Stimulated activated CD8-positive, alpha-beta memory T cell treated with anti-CD3 and anti-CD28 coated beads, Interleukin-12 subunit alpha, Interleukin-12 subunit beta, amount 100 ng/mL, for 24 hours (primary cell): ENCODE measurements around the gene CFAP161.

Source experiments
- DNase-seq: peaks from one replicate; pipeline ENCODE4 v3.0.0-alpha.2; 2020; ENCODE audit errors: extremely low read depth

Gene CFAP161, protein sequence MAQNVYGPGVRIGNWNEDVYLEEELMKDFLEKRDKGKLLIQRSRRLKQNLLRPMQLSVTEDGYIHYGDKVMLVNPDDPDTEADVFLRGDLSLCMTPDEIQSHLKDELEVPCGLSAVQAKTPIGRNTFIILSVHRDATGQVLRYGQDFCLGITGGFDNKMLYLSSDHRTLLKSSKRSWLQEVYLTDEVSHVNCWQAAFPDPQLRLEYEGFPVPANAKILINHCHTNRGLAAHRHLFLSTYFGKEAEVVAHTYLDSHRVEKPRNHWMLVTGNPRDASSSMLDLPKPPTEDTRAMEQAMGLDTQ

DNA sequence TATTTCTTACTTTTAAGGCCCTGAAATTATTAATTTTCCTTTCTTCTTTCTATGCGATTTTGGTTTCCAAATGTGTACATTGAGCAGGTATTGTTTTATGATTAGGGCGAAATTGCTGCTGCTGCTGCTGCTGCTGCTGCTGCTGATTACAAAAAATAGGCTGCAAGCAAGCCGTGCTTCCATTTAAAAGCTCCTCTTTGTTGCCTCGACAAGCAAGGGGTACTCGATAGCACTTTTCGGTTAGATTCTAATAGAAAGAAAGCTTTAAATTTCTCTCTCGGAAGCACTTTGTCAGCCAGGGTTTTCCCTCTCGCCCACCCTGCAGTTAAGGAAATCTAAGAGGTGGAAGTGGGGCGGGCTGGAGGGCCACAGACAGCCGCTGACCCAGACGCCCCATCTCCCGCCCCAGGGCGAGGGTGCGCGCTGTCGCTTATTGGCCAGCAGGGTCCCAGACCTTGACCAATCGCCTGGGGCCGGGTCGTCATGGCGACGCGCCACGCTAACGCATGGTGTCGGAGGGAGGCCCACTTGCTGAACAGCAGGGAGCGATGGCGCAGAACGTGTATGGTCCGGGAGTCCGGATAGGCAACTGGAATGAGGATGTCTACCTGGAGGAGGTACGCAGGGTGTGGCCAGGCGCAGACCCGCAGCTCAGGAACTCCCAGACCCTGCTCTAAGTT is at the start of gene CFAP161:
Gene CFAP161, plus strand, starts transcription at position 489 of the 680 bp plus-strand sequence. Its CDS starts 60 bp downstream, at position 549.
- no peak for DNase-seq

- DNase-seq = no peak
These were observed 49.4 kb upstream of the CFAP161 start for GRCh38 chr15:81084716-81085115.

- no peak for DNase-seq
These were observed 48.9 kb upstream of the CFAP161 start for GRCh38 chr15:81085213-81085612.

DNA sequence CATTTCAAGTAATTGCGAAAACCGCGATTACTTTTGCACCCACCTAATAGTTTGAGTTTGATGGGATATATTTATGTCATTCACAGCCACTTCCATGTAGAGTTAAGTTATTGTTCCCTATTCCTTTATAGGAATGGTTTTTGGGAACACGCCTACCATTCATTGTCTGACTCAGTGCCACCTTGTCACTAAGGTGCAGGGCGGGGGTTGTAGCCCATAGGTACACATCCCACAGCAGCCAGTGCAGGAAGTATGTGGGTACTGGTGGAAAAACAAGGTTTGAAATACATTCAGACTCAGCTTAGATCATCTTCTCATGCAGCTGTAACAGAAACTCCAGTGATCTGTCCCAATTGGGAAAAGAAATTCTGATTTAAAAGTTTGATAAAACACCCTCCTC is 48.2 kb upstream of the CFAP161 start:
- no peak for DNase-seq

DNA sequence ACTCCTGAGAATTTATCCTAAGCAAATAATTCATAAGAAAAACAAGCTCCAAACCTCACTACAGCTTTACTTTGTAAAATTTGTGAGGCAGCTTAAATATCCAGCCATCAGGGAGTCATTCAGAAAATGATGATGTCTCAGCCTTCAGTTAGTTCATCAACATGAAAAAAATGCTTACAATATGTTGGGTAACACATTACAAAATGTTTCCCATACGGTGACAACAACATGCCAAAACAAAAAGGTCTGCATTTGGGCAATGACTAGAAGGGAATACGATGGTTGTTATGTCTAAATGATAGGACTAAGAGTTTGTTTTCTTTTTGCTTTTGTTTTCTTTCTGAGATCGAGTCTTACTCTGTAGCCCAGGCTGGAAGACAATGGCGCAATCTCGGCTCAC is 47.0 kb upstream of the CFAP161 start:
- no peak for DNase-seq

- DNase-seq = no peak
These were observed 46.4 kb upstream of the CFAP161 start for GRCh38 chr15:81087694-81088093.

GRCh38 chr15:81088470-81089013 is 45.5 kb upstream of the CFAP161 start:
- DNase-seq = no peak

GRCh38 chr15:81091889-81092558 is 42.0 kb upstream of the CFAP161 start:
- DNase-seq = no peak

- no peak for DNase-seq
These were observed 41.5 kb upstream of the CFAP161 start for GRCh38 chr15:81092559-81092902.

DNA sequence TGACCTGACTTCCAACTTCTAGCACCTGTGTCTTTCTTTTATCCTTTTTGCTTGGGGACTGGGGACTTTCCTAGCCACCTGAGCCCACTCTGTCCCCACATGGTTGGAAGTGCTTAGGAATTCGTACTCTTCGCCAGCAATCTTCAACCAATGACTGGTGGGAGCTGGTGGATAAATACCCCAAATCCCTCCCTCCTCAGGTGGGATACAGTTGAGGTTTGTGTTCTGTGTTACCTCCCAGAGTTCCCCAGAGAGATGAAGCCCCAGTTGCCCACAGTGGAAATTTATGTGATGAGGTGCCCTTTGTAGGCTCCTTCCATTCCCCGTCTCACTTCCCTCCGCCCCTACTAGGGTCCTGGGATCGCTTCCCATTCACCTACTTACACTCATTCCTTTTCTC is 40.1 kb upstream of the CFAP161 start:
- no peak for DNase-seq

DNA sequence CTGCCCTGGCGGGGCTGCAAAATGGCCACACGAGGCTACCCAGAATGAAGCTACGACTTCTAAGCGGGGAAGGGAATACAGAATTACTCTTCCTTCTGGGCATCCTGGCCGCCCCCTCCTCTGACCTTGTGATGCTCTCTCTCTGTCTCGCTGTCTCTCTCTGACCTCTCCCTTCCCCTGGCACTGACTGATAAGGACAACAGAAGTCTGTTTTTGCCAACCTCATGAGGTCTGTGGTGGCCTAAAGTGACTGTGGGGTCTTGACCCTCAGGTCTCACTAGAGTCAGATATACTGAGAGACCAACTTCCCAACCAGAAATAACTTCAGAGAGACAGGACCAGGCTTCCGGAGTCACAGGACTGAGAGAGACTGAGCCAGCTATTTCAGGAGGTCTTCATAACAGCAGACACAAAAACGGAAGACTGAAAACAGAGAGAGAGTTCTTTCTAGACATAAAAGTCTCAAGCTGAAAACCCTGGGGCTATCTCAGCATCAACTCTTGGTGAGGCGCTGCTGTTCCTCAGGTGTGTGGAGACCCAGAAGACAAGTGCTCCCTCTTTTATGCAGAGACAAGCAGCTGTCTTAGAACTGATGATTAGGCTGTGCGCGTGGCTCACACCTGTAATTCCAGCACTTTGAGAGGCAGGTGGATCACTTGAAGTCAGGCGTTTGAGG is 38.2 kb upstream of the CFAP161 start:
- DNase-seq = no peak

- no peak for DNase-seq
These were observed 37.7 kb upstream of the CFAP161 start for GRCh38 chr15:81096398-81096797.

DNA sequence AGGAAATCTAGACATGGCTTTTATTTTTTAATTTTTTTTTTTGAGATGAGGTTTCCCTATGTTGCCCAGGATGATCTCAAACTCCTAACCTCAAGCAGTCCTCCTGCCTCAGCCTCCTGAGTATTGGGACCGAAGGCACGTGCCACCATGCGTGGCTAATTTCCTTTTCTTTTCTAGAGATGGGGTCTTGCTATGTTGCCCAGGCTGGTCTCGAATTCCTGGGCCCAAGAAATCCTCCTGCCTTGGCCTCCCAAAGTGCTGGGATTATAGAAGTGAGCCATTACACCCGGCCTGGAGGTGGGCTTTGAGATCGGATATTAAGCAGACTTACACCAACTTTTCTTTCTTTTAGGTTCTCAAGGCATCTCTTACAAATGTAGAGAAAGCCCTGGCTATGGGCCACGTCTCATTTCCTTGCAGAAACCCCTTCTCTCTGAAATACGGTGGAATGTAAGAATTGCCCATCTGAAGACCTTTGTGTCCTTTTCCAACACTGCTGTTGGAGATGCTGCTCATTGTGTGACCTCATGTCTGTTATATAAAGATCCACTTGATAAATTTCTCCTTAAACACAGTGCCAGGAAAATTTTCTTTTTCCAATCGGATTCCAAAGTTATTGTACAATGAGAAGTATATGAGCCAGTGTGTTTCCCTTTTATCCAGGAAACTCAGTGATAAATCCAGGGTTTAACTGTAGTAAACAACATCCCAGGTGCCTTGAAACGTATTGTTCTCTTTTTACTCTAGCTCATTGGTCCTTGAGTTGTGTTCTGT is 36.8 kb upstream of the CFAP161 start:
- no peak for DNase-seq

- DNase-seq = no peak
These were observed 36.2 kb upstream of the CFAP161 start for GRCh38 chr15:81097890-81098280.

DNA sequence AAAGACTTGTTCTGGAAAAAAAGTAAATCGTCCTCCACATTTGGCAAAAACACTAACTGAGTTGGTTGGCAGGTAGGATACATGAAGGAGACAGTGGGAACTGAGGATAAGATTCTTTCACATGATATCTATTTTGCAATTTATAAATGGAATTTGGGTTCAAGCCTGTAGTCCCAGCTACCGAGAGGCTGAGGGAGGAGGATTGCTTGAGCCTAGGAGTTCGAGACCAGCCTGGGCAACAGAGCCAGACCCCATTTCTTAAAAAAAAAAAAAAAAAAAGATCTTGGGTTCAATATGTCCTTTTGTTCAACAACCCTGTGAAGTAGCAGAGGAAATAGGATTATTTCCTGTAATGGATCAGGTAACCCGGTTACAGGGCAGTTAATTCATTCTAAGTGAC is 35.7 kb upstream of the CFAP161 start:
- DNase-seq = no peak

DNA sequence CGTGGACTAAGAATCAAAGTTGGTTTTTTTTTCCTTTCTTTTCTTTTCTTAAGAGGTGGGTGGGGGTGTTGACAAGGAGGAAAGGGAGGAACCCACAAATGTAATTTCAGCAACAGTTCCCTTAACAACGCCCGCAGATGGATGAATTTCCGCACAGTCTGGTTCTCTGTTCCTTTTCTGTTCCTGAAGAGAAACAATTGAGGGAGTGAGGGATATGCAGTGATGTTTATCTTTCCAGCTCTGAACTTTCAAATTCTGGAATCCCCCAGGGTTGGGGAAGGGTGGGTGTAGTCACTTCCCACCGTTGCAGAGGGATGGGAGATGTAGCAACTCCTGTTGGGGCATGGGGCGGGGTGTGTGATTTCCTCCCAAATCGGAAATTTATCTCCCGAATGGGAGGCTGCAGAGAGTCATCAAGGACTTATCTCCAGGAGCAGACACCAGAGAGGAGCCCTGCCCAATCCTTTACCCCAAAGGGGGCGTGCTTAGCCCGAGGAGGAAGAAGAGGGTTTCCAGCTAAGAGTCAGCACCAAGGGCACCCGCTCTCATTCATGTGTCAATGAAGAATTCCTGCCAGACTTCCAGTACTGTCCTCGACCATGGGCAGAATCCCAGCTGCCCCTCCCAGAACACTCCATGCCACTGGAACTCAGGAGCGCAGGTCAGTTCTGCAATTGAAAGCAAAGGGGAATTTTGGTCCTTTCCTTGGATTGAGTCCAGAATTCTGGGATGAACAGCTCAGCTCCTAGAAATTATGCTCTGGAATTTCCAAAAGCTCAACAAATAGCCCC is 35.0 kb upstream of the CFAP161 start:
- DNase-seq = no peak

DNA sequence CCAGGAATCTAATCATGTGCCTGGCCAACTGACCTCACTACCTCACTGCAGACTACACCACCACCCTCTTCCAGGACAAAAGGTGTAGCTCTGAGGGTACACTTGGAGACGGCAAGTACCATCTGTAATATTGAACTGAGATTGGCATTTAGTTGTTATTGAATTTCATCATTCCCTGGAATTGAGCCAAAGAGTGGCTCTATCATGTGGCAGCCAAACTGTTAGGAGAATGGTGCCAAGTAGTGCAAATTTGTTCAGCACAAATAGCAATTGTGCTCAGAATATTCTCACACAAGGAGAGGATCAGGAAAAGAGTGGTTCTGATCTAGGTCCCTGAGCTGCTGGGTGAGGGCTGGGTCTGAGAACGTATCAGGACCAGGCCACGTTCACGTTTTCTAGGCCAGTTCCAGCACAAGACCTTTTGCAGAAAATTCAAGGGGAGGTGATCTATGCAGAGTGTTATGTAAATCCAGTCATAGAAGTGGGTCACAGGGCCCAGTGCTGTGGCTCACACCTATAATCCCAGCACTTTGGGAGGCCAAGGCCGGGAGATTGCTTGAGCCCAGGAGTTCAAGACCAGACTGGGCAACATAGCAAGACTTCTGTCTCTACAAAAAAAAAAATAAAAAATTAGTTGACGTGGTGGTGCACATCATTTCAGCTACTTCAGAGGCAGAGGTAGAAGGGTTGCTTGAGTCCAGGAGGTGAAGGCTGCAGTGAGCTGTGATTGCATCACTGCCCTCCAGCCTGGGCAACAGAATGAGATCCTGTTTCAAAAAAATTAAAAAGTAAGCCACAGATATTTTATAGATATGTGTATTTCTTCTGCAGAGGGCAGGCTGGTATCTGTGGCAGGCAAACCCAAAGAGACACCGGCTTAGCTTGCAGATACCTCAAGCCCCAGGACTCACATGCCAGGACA is 31.9 kb upstream of the CFAP161 start:
- DNase-seq = no peak

GRCh38 chr15:81103857-81104256 is 30.2 kb upstream of the CFAP161 start:
- DNase-seq = no peak

DNA sequence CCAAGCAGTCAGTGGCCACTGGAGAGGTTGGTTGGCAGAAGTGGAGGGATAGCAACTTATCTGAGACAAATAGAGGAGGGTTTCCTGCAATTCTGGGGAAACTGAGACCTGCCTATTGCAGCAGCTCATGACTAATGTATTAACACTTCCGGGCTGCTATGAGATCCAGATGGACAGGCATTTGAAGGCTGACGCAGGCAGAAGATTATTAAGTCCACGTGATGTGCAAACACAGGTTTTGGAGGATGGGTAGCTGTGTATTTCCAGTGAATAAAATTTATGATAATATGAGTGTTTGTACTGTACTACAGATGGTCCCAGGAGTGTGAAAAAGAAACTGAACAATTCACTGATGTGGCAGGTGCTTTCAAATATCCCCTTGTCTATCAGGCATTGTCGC is 28.5 kb upstream of the CFAP161 start:
- DNase-seq = no peak

GRCh38 chr15:81106560-81106959 is 27.5 kb upstream of the CFAP161 start:
- no peak for DNase-seq
